Stimulated activated CD8-positive, alpha-beta memory T cell treated with anti-CD3 and anti-CD28 coated beads, Interleukin-7, amount 100 ng/mL, for 48 hours (primary cell): Measurements from ENCODE around the gene SPTLC2.

Experiments
- DNase-seq, 2 donors: peaks; one replicate each; pipeline ENCODE4 v3.0.0-alpha.2; 2020; ENCODE audit warnings: low read depth in 1 of 2; ENCODE audit errors: extremely low read depth in 1 of 2

Gene SPTLC2

DNA sequence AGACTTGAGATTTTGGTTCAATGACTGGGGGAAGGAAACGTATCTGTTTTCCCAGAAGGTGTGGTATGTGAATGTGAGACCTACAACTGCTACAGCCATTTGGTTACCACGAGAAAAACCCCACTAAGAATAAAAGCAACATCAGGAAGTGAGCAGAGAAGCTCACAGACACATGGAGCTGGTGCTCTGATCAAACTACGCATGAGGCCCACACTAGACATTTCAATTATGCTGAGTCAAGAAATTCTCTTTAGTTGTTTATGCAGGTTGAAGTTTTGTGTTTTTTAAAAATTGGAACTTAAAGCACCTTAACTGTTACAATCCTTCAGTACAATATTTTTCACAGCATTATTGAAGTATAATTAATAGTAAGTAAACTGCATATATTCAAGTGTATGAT lies 8.9 kb upstream of the SPTLC2 start:
- DNase-seq, result no peak

DNA sequence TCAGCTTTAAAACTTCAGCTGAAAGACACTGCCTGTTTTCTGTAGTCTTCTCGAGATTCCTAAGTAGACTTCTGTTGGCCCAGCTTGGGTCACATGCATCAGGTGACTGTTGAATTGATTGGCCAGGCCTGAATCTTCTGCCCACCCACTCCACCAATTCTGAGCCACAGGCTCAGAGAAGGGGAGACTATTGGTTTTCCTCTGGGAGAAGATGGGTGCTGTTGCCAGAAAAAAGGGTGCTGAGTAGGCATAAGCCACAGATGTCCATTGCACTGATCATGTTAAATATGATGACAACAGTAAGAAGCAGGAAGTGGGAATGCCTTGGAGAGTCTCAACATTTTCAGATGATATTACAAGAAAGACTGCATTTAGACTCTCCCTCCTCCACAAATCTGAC lies 6.8 kb upstream of the SPTLC2 start:
- no peak for DNase-seq

DNA sequence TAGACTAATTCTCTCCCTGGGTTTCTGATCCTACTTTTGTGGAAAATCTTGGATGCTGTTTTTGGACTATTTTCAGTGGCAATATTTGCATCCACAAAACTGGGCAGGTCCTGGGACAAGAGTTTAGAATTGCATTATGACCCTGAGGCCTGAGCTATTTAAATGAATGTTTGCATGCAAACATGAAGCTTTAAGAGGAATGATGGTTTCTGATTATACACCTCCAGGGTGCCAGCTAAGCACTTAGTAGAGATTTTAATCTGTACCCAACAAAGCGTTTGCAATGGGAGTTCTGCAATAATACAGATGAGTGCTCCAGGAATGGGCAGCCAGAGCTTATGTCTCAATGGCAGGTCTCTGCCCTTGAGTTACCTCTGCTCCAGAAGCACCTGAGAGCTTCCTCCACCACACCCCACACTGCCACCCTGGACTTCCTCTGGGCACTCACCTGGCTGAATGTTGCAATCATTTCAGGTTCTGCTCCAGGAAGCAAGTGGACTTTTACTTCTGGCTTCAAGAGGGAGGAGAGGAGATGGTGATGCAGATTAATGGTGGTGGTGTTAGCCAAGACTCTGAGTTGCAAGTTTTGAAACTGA lies 6.0 kb upstream of the SPTLC2 start:
- no peak for DNase-seq

- no peak for DNase-seq
These were observed 3.9 kb upstream of the SPTLC2 start for GRCh38 chr14:77620222-77620870.

DNA sequence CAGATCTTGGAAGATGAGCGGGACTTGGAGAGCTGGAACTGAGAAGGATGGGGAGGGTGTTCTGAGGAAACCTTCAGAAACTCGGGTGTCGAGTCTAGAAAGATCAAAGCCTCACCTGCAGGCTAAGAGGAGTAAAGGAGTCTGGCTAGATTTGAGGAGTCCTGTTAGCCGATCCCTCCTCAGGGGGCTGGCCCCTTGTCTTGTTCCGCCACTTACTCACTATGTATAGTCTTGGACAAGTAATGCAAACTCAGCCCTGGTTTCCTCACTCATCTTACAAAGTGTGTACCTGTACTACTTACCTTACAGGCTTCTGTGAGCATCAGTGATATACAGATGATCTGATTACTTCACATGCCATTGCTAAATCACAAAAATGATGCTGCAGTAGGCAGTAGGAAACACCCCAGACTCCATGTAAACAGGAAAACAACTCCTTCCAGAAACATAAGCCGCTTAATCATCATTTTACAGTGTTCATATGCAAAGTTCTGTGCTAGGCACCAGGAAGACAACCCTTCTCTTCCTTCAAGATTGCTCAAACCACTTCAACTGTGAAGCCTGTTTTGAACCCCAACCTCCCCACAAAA lies 2.0 kb upstream of the SPTLC2 start:
- no peak for DNase-seq

DNA sequence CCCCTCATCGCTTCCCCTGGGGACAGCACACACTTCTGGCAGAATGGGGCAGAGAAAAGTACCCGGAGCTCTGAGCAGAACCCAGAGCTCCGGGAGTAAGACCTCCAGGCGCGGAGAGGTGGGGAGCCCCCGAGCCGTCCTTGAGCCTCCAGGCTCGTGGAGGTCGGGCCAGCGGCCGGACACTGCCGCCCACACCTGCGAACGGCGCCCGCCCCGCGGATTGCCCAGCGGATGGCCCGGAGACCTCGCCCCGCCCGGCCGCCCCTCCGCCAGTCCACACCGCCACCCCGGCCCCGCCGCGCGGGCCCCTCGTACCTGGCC lies 344 bp downstream of the SPTLC2 start:
- DNase-seq, result no peak

DNA sequence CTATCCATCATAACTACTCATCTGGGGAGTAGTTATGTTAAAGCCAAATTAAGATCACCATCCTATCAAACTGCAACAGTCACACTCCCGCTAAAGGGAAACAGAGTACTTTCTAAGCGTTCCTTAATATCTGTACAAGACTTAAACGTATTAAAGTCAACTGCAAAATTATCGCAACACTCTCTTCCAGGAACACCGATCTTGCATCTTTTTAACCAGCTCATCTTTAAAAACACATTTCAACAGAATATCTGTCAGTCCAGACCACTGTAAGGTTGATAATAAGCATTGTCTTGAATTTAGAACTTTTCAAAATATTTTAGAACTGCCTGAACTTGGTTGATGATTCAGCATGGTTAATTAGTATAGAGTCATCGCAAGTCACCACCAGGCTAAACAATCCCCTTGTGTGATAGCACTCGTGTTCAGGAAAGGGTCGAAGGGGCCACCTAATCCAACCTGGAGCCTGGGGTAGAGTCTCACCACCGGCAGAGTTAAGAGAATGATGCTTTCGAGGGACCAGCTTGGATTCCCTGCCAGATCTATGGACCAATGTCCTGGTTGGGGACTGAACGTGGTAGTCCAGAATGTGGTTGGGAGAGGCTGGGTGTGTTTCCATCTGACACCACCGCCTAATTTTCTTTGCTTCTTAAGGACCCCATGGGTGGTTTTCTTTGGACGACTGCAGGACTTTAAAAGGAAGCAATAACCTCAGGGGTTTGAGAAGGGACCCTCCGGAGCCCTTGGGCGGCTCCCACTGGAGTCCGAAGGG lies 890 bp downstream of the SPTLC2 start:
- no peak for DNase-seq

- DNase-seq, result no peak
These were observed 3.2 kb downstream of the SPTLC2 start for GRCh38 chr14:77613201-77613600.

DNA sequence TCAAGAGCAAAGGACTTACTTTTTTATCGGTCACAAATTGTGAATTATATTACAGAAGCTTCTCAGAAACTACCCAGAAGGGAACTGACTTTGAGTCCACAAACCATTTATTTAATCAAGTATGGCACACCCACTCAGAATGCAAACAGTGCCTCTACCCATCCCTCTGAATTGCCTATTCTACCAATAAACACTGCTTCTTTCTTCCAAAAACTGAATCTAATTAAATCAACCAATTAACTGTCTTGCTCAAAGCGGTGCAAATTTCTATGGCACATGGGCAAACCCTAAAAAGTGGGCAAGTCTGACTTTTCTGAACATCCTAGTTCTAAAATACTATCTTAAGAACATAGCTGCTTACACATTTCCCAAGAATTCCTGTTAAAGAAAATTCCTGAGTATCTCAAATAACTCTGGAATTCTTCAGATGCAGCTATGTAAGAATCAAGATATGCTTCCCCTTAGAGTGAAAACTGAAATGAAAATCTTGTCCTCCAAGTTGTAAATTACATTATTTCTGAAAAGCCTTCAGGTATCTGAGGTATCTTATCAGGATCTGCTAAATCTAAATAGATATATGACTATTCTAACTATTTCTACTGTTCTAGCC lies 4.3 kb downstream of the SPTLC2 start:
- DNase-seq, result no peak

- no peak for DNase-seq
These were observed 5.9 kb downstream of the SPTLC2 start for GRCh38 chr14:77610553-77610952.

DNA sequence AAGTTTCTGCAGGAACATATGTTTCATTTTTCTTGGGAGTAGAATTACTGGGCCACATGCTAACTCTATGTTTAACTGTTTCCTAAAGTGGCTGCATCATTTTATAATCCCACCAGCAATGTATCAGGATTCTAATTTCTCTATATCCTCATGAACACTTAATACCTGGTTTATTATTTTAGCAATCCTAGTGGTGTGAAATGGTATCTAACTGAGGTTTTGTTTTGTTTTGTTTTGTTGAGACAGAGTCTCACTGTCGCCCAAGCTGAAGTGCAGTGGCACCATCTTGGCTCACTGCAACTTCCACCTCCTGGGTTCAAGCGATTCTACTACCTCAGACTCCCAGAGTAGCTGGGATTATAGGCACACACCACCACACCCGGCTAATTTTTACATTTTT lies 6.5 kb downstream of the SPTLC2 start:
- DNase-seq, result no peak

DNA sequence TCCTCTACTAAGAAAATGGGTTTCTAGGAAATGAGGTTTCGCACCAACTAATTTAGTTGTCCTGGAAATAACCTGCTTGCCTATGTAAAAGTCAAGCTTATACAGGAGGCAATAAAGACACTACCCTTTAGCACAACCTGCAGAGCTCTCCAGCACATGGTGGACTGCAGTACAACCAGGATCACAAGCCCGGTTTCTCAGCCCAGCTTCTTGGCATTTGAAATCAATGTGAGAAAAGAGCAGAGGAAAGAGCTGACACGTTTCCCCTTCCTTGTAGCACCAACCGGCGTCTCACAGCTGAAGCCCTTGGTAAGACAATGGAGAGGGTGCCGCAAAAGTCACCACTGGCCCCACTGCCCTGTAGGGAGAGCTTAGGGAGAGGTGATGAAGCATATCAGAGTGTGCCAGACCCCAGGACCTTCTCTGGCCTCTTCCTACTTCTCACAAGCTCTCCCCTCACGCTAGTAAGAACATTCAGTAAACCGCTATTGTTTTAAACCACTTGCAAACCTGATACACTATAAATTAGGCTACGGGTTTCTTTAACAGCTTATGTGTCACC lies 8.6 kb downstream of the SPTLC2 start:
- no peak for DNase-seq

DNA sequence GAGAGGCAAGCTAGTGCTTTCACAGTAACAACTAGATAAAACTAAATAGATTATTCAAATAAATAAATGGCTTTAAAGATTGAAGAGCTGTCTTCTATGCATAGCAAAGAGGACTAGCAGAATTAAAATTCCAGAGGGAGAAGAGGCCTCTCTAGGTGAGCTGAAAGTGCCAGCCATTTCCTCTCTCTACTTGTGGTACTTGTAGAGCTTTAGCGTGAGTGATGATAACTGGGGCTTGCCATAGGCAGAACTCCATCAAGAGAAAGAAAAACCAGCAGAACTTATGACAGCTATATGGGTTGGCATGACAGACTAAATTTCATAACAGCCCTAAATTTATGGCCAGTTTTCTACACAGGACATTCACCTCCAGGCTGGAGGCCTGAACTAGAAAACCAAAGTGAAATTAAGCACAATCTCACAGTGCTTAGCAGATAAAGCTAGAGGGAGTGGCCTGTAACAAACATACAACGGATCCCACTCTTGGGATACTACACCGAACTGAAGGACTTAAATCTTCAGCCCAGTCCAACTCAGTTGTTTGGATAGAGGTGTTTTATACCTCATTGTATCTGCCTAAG lies 11.0 kb downstream of the SPTLC2 start:
- no peak for DNase-seq

- DNase-seq, result no peak
These were observed 12.7 kb downstream of the SPTLC2 start for GRCh38 chr14:77603654-77604255.

DNA sequence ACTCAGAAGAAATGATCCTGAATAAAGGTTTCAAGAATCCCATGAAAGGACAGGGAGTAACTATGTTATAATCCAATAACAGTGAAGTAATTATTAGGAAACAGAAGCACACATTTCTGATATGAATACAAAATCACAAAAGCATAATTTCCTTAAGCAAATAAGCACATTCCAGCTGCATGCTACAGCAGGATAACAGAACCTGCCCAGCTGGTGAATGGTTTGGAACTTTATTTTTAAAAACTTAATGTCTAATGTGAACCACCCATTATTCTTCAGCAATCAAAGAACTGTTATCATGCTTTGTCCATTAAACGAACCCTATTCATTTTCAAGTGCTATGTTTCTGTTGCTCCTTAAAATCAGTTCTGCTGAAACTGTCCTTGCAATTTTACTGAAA lies 13.4 kb downstream of the SPTLC2 start:
- DNase-seq, result no peak

GRCh38 chr14:77601846-77602619 lies 14.4 kb downstream of the SPTLC2 start:
- DNase-seq, result no peak

- no peak for DNase-seq
These were observed 16.5 kb downstream of the SPTLC2 start for GRCh38 chr14:77599889-77600288.

GRCh38 chr14:77598366-77599070 lies 17.9 kb downstream of the SPTLC2 start:
- no peak for DNase-seq

- no peak for DNase-seq
These were observed 22.9 kb downstream of the SPTLC2 start for GRCh38 chr14:77593501-77593961.
